ENCODE results near the gene FAM107A. TPM values are rescaled to one million over a fixed set of nuclear protein-coding genes. Genes with fewer than 3 reads are reported as not detected.

Gene FAM107A
- total and polyA plus RNA-seq, 9 of the 15 experiments (the other 6 are each of a cell fraction or from before 2014, with no cell fraction given): 0.07 TPM; not detected in 8

DNA sequence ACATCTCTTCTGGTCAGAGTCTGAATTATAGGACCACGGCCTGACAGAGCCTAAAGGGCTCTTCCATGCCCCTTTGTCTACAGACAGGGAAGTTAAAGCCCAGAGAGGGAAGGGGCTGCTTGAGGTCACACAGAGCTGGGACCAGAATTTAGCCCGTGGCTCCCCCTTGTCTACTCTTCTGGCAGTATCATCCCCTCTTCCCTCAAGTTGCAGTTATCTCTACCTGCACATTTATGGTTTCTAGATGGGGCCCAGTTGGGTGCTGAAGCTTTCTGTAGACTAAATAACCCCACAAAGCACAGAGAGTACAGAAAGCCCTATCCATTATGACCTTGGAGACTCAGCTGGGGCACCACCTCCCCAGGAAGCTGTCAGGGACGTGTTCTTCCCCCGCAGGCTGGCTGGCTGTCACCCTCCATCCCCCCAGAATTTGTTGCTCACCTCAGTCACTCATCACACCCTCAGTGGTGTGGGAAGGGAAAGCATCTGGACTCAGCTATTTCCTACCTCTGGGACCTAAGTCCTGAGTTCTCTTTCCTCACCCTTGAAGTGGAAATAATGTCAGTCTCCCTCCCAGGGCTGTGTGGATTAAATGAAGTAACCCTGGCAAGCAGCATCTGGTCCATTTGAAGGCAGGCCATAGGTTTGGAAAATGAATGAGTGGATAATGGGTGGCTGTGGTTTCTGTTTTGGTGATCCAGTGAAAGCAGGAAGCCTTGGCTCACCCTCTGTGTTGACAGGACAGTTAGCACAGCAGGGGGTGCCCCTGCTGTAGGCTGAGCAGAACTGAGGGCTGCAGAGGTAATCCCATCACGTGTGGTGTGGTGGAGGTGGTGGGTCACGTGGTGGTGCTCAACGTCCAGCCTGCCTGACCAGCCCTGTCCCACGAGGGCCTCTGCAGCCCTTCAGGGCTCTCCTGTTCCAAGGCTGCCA lies 56.5 kb downstream of the FAM107A start (continued):
- TF ChIP-seq, protein P1, sequence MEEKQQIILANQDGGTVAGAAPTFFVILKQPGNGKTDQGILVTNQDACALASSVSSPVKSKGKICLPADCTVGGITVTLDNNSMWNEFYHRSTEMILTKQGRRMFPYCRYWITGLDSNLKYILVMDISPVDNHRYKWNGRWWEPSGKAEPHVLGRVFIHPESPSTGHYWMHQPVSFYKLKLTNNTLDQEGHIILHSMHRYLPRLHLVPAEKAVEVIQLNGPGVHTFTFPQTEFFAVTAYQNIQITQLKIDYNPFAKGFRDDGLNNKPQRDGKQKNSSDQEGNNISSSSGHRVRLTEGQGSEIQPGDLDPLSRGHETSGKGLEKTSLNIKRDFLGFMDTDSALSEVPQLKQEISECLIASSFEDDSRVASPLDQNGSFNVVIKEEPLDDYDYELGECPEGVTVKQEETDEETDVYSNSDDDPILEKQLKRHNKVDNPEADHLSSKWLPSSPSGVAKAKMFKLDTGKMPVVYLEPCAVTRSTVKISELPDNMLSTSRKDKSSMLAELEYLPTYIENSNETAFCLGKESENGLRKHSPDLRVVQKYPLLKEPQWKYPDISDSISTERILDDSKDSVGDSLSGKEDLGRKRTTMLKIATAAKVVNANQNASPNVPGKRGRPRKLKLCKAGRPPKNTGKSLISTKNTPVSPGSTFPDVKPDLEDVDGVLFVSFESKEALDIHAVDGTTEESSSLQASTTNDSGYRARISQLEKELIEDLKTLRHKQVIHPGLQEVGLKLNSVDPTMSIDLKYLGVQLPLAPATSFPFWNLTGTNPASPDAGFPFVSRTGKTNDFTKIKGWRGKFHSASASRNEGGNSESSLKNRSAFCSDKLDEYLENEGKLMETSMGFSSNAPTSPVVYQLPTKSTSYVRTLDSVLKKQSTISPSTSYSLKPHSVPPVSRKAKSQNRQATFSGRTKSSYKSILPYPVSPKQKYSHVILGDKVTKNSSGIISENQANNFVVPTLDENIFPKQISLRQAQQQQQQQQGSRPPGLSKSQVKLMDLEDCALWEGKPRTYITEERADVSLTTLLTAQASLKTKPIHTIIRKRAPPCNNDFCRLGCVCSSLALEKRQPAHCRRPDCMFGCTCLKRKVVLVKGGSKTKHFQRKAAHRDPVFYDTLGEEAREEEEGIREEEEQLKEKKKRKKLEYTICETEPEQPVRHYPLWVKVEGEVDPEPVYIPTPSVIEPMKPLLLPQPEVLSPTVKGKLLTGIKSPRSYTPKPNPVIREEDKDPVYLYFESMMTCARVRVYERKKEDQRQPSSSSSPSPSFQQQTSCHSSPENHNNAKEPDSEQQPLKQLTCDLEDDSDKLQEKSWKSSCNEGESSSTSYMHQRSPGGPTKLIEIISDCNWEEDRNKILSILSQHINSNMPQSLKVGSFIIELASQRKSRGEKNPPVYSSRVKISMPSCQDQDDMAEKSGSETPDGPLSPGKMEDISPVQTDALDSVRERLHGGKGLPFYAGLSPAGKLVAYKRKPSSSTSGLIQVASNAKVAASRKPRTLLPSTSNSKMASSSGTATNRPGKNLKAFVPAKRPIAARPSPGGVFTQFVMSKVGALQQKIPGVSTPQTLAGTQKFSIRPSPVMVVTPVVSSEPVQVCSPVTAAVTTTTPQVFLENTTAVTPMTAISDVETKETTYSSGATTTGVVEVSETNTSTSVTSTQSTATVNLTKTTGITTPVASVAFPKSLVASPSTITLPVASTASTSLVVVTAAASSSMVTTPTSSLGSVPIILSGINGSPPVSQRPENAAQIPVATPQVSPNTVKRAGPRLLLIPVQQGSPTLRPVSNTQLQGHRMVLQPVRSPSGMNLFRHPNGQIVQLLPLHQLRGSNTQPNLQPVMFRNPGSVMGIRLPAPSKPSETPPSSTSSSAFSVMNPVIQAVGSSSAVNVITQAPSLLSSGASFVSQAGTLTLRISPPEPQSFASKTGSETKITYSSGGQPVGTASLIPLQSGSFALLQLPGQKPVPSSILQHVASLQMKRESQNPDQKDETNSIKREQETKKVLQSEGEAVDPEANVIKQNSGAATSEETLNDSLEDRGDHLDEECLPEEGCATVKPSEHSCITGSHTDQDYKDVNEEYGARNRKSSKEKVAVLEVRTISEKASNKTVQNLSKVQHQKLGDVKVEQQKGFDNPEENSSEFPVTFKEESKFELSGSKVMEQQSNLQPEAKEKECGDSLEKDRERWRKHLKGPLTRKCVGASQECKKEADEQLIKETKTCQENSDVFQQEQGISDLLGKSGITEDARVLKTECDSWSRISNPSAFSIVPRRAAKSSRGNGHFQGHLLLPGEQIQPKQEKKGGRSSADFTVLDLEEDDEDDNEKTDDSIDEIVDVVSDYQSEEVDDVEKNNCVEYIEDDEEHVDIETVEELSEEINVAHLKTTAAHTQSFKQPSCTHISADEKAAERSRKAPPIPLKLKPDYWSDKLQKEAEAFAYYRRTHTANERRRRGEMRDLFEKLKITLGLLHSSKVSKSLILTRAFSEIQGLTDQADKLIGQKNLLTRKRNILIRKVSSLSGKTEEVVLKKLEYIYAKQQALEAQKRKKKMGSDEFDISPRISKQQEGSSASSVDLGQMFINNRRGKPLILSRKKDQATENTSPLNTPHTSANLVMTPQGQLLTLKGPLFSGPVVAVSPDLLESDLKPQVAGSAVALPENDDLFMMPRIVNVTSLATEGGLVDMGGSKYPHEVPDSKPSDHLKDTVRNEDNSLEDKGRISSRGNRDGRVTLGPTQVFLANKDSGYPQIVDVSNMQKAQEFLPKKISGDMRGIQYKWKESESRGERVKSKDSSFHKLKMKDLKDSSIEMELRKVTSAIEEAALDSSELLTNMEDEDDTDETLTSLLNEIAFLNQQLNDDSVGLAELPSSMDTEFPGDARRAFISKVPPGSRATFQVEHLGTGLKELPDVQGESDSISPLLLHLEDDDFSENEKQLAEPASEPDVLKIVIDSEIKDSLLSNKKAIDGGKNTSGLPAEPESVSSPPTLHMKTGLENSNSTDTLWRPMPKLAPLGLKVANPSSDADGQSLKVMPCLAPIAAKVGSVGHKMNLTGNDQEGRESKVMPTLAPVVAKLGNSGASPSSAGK (IDR thresholded peaks at IDR 0.05): peak; percentile 83
- TF ChIP-seq SIRT6 (IDR thresholded peaks at IDR 0.05; ENCODE audit: low read depth, low read length) (no peak), HOXB6 (CRISPR knock-in tag; IDR thresholded peaks at IDR 0.05; ENCODE audit: borderline replicate concordance) (no peak), FOXK2 (conservative IDR thresholded peaks at IDR 0.05 in 1 of 2, IDR thresholded peaks at IDR 0.05 in 1 of 2; ENCODE audit: low read depth in 2 of 2) (0 out of 4 replicates have a peak, but pooled peaks of 1 of the 2 experiments have one; percentile 26), TAL1 (IDR thresholded peaks at IDR 0.05) (peak; percentile 13; the same call in 1 of the 2 replicates), TARDBP (IDR thresholded peaks at IDR 0.05) (no peak), BCOR (IDR thresholded peaks at IDR 0.05) (0 out of 2 replicates have a peak, but pooled peaks have one; percentile 18), TCF7L2 (IDR thresholded peaks at IDR 0.05; ENCODE audit: low read depth, low read length) (no peak), MTF1 (CRISPR knock-in tag; IDR thresholded peaks at IDR 0.05; ENCODE audit: borderline replicate concordance) (no peak), HDAC3 (IDR thresholded peaks at IDR 0.05; ENCODE audit: borderline replicate concordance, partially characterized antibody) (no peak)
- TF ChIP-seq, protein P2, sequence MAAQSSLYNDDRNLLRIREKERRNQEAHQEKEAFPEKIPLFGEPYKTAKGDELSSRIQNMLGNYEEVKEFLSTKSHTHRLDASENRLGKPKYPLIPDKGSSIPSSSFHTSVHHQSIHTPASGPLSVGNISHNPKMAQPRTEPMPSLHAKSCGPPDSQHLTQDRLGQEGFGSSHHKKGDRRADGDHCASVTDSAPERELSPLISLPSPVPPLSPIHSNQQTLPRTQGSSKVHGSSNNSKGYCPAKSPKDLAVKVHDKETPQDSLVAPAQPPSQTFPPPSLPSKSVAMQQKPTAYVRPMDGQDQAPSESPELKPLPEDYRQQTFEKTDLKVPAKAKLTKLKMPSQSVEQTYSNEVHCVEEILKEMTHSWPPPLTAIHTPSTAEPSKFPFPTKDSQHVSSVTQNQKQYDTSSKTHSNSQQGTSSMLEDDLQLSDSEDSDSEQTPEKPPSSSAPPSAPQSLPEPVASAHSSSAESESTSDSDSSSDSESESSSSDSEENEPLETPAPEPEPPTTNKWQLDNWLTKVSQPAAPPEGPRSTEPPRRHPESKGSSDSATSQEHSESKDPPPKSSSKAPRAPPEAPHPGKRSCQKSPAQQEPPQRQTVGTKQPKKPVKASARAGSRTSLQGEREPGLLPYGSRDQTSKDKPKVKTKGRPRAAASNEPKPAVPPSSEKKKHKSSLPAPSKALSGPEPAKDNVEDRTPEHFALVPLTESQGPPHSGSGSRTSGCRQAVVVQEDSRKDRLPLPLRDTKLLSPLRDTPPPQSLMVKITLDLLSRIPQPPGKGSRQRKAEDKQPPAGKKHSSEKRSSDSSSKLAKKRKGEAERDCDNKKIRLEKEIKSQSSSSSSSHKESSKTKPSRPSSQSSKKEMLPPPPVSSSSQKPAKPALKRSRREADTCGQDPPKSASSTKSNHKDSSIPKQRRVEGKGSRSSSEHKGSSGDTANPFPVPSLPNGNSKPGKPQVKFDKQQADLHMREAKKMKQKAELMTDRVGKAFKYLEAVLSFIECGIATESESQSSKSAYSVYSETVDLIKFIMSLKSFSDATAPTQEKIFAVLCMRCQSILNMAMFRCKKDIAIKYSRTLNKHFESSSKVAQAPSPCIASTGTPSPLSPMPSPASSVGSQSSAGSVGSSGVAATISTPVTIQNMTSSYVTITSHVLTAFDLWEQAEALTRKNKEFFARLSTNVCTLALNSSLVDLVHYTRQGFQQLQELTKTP (IDR thresholded peaks at IDR 0.05; ENCODE audit: low read depth in 1 of 2, partially characterized antibody in 2 of 2): no peak
